HG02943 (cell line): Measurements from ENCODE around the gene TBC1D22A.

Experiments used
- ATAC-seq: cut with Tn5 transposase; IDR thresholded peaks from one replicate; pipeline ENCODE4 v1.9.1; 2021; ENCODE audit warnings: mild to moderate bottlenecking, low read depth, moderate library complexity; ENCODE audit not compliant: unreplicated experiment

Gene TBC1D22A

GRCh38 chr22:46736705-46737104, 25.7 kb upstream of the TBC1D22A start:
- ATAC-seq, result no peak

GRCh38 chr22:46737105-46737975, 25.1 kb upstream of the TBC1D22A start:
- no peak for ATAC-seq

- ATAC-seq, result no peak
Observed at GRCh38 chr22:46737976-46738646, 24.3 kb upstream of the TBC1D22A start, which contains the start of gene CERK. CERK (minus strand) TSS chr22:46738252; CDS start chr22:46738148, 104 bp downstream.

- no peak for ATAC-seq
Observed at GRCh38 chr22:46738647-46739093, 23.8 kb upstream of the TBC1D22A start.

- no peak for ATAC-seq
Observed at GRCh38 chr22:46739094-46739870, 23.2 kb upstream of the TBC1D22A start.

GRCh38 chr22:46740910-46741780, 21.3 kb upstream of the TBC1D22A start:
- ATAC-seq, result no peak

- no peak for ATAC-seq
Observed at GRCh38 chr22:46741974-46742519, 20.4 kb upstream of the TBC1D22A start.

- no peak for ATAC-seq
Observed at GRCh38 chr22:46742576-46743221, 19.8 kb upstream of the TBC1D22A start.

GRCh38 chr22:46744581-46744980, 17.9 kb upstream of the TBC1D22A start:
- ATAC-seq, result no peak

- no peak for ATAC-seq
Observed at GRCh38 chr22:46746192-46746591, 16.3 kb upstream of the TBC1D22A start.

GRCh38 chr22:46746620-46747019, 15.8 kb upstream of the TBC1D22A start:
- ATAC-seq, result no peak

- no peak for ATAC-seq
Observed at GRCh38 chr22:46747646-46748045, 14.8 kb upstream of the TBC1D22A start.

- ATAC-seq, result no peak
Observed at GRCh38 chr22:46748206-46748907, 14.1 kb upstream of the TBC1D22A start.

- no peak for ATAC-seq
Observed at GRCh38 chr22:46748908-46749675, 13.4 kb upstream of the TBC1D22A start.

GRCh38 chr22:46749682-46750529, 12.5 kb upstream of the TBC1D22A start:
- no peak for ATAC-seq

- ATAC-seq, result no peak
Observed at GRCh38 chr22:46750530-46750800, 12.0 kb upstream of the TBC1D22A start.

GRCh38 chr22:46750863-46751443, 11.5 kb upstream of the TBC1D22A start:
- no peak for ATAC-seq
